ENCODE measurements around the gene CPOX.

CPOX gene

GRCh38 chr3:98598492-98598891 is 5.1 kb upstream of the CPOX start:
- peaks cover 12% of the 10 kb centered on the region for H3K4me1 ChIP-seq (ENCODE audit: insufficient read depth, low read length)

GRCh38 chr3:98596541-98597500 is 3.4 kb upstream of the CPOX start:
- no peaks in the 10 kb centered on the region for H3K36me3 ChIP-seq (ENCODE audit: insufficient read depth, low read length)
- peaks cover 18% of the 10 kb centered on the region for H3K4me1 ChIP-seq (ENCODE audit: insufficient read depth, low read length)
- peaks cover 19% of the 10 kb centered on the region for H3K79me2 ChIP-seq (ENCODE audit: insufficient read depth, low read length)
- H4K20me1 ChIP-seq (ENCODE audit: insufficient read depth, low read length), result peaks cover 6% of the 10 kb centered on the region; the same call in 1 of the 2 replicates
- H3K27ac ChIP-seq (ENCODE audit: low read length), result no peak overlapping the region
- TF ChIP-seq EZH2 (IDR thresholded peaks at IDR 0.05; ENCODE audit: borderline replicate concordance, low read depth, low read length, severe bottlenecking) (no peak), CTCF (IDR thresholded peaks at IDR 0.05; ENCODE audit: borderline replicate concordance, extremely low read depth, low read length, poor library complexity, severe bottlenecking) (peak; percentile 73)
- no peak for DNase-seq
- H3K4me2 ChIP-seq (ENCODE audit: insufficient read depth, low read length), result no peak overlapping the region
- no peaks in the 10 kb centered on the region for H3K9me3 ChIP-seq (ENCODE audit: insufficient read depth, low read length, severe bottlenecking)
- no peaks in the 10 kb centered on the region for H3K27me3 ChIP-seq (ENCODE audit: insufficient read depth, low read length, poor library complexity)
- ATAC-seq (ENCODE audit: insufficient read depth, low read depth), result no peak
- no peak overlapping the region for H2AFZ ChIP-seq (ENCODE audit: low read depth, low read length)
- H3K4me3 ChIP-seq (ENCODE audit: low read depth in 1 of 2, low read length in 2 of 2), result no peak overlapping the region
- no peak overlapping the region for H3K9ac ChIP-seq (ENCODE audit: low read depth, low read length)

More at GRCh38 chr3:98598492-98598891, 5.1 kb upstream of the CPOX start:
- H3K79me2 ChIP-seq (ENCODE audit: insufficient read depth, low read length), result peaks cover 4% of the 10 kb centered on the region; the same call in 1 of the 2 replicates
- H3K27ac ChIP-seq (ENCODE audit: low read length), result no peak overlapping the region
- no peak overlapping the region for H3K4me3 ChIP-seq (ENCODE audit: low read depth in 1 of 2, low read length in 2 of 2)
- DNase-seq (no peak), ATAC-seq (ENCODE audit: insufficient read depth, low read depth) (no peak)
- TF ChIP-seq CTCF (IDR thresholded peaks at IDR 0.05; ENCODE audit: borderline replicate concordance, extremely low read depth, low read length, poor library complexity, severe bottlenecking) (no peak), EZH2 (IDR thresholded peaks at IDR 0.05; ENCODE audit: borderline replicate concordance, low read depth, low read length, severe bottlenecking) (no peak)
- no peaks in the 10 kb centered on the region for H3K27me3 ChIP-seq (ENCODE audit: insufficient read depth, low read length, poor library complexity)
- no peaks in the 10 kb centered on the region for H4K20me1 ChIP-seq (ENCODE audit: insufficient read depth, low read length)
- no peak overlapping the region for H3K4me2 ChIP-seq (ENCODE audit: insufficient read depth, low read length)
- H3K9ac ChIP-seq (ENCODE audit: low read depth, low read length), result no peak overlapping the region
- H2AFZ ChIP-seq (ENCODE audit: low read depth, low read length), result no peak overlapping the region
- H3K36me3 ChIP-seq (ENCODE audit: insufficient read depth, low read length), result no peaks in the 10 kb centered on the region
- H3K9me3 ChIP-seq (ENCODE audit: insufficient read depth, low read length, severe bottlenecking), result no peaks in the 10 kb centered on the region

GRCh38 chr3:98596087-98596486 is 2.7 kb upstream of the CPOX start:
- ATAC-seq (ENCODE audit: insufficient read depth, low read depth) (no peak), DNase-seq (no peak)
- no peak overlapping the region for H3K27ac ChIP-seq (ENCODE audit: low read length)
- TF ChIP-seq EZH2 (IDR thresholded peaks at IDR 0.05; ENCODE audit: borderline replicate concordance, low read depth, low read length, severe bottlenecking) (no peak), CTCF (IDR thresholded peaks at IDR 0.05; ENCODE audit: borderline replicate concordance, extremely low read depth, low read length, poor library complexity, severe bottlenecking) (no peak)
- H4K20me1 ChIP-seq (ENCODE audit: insufficient read depth, low read length), result peaks cover 6% of the 10 kb centered on the region; the same call in 1 of the 2 replicates
- 0 out of 2 replicates have a peak, but pooled peaks cover 2% of the 10 kb centered on the region for H3K36me3 ChIP-seq (ENCODE audit: insufficient read depth, low read length)
- H3K27me3 ChIP-seq (ENCODE audit: insufficient read depth, low read length, poor library complexity), result no peaks in the 10 kb centered on the region
- no peaks in the 10 kb centered on the region for H3K9me3 ChIP-seq (ENCODE audit: insufficient read depth, low read length, severe bottlenecking)
- no peak overlapping the region for H3K9ac ChIP-seq (ENCODE audit: low read depth, low read length)
- peaks cover 25% of the 10 kb centered on the region for H3K4me1 ChIP-seq (ENCODE audit: insufficient read depth, low read length)
- no peak overlapping the region for H3K4me2 ChIP-seq (ENCODE audit: insufficient read depth, low read length)
- H2AFZ ChIP-seq (ENCODE audit: low read depth, low read length), result no peak overlapping the region
- H3K4me3 ChIP-seq (ENCODE audit: low read depth in 1 of 2, low read length in 2 of 2), result no peak overlapping the region
- peaks cover 24% of the 10 kb centered on the region for H3K79me2 ChIP-seq (ENCODE audit: insufficient read depth, low read length)

Data from DND-41 (cell line).